KMS-11 (cell line): ENCODE data around the gene RCC1.

ENCODE experiments used
- H2AFZ ChIP-seq: fragments of 200-600 bp; sonication (generic); 2 replicates; pipeline ENCODE4 v1.6.1; 2016; ENCODE audit warnings: antibody characterized with exemption, mixed run types, low read depth
- H3K27ac ChIP-seq: fragments of 200-600 bp; sonication (generic); 2 replicates; pipeline ENCODE4 v1.6.1; 2016; ENCODE audit warnings: mild to moderate bottlenecking, mixed run types
- H3K27me3 ChIP-seq: fragments of 200-600 bp; sonication (generic); 2 replicates; pipeline ENCODE4 v1.6.1; 2017; ENCODE audit warnings: mild to moderate bottlenecking, low read depth, mixed run types, moderate library complexity; ENCODE audit not compliant: insufficient read depth
- H3K36me3 ChIP-seq: fragments of 200-600 bp; sonication (generic); 2 replicates; pipeline ENCODE4 v1.6.1; 2017; ENCODE audit warnings: mild to moderate bottlenecking, mixed run types; ENCODE audit not compliant: insufficient read depth
- H3K4me1 ChIP-seq: fragments of 200-600 bp; sonication (generic); 2 replicates; pipeline ENCODE4 v1.6.1; 2016; ENCODE audit warnings: mild to moderate bottlenecking, low read depth, mixed run types; ENCODE audit not compliant: poor library complexity, severe bottlenecking
- H3K4me2 ChIP-seq: fragments of 200-600 bp; sonication (generic); 2 replicates; pipeline ENCODE4 v1.7.0; 2016; ENCODE audit warnings: mild to moderate bottlenecking, mixed run types
- H3K4me3 ChIP-seq: fragments of 200-600 bp; sonication (generic); IDR thresholded peaks from 2 replicates; pipeline ENCODE4 v1.6.1; 2017; ENCODE audit warnings: low read depth, low read length, mixed read lengths; ENCODE audit not compliant: insufficient read depth
- H3K79me2 ChIP-seq: fragments of 200-600 bp; sonication (generic); 2 replicates; pipeline ENCODE4 v1.6.1; 2016; ENCODE audit warnings: low read depth, mixed run types; ENCODE audit not compliant: insufficient read depth
- H3K9ac ChIP-seq: fragments of 200-600 bp; sonication (generic); 2 replicates; pipeline ENCODE4 v1.6.1; 2016; ENCODE audit warnings: mild to moderate bottlenecking, mixed run types
- H4K20me1 ChIP-seq: fragments of 200-600 bp; sonication (generic); 2 replicates; pipeline ENCODE4 v1.6.1; 2016; ENCODE audit warnings: mild to moderate bottlenecking, mixed run types; ENCODE audit not compliant: insufficient read depth
- TF ChIP-seq, protein P1 (sequence below): fragments of 200-600 bp; sonication (generic); conservative IDR thresholded peaks from 2 replicates; pipeline ENCODE4 v1.6.1; 2017; ENCODE audit warnings: low read depth, mild to moderate bottlenecking, antibody characterized with exemption, low read length, moderate library complexity, mixed read lengths

Gene RCC1

DNA sequence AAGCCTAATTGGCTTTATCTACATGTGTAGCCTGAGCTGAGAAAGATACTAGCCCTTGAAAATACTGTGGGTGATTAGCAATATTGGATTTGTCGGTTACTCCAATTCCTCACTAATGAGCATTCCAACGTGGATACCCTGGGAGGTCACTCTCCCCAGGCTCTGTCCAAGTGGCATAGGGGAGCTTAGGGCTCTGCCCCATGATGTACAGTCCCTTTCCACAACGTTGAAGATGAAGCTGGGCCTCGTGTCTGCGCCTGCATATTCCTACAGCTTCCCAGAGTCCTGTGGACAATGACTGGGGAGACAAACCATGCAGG, 2.6 kb downstream of the RCC1 start:
- Histone ChIP-seq H3K4me1 (peaks cover 56% of the 10 kb centered on the region), H3K9ac (peak overlapping the region; percentile 98), H3K4me3 (no peak overlapping the region), H3K36me3 (peaks cover 28% of the 10 kb centered on the region), H2AFZ (no peak overlapping the region), H3K4me2 (peak overlapping the region; percentile 91), H4K20me1 (peaks cover 19% of the 10 kb centered on the region), H3K27me3 (no peaks in the 10 kb centered on the region), H3K27ac (peak overlapping the region; percentile 96), H3K79me2 (peaks cover 43% of the 10 kb centered on the region)
- TF ChIP-seq, protein P1, sequence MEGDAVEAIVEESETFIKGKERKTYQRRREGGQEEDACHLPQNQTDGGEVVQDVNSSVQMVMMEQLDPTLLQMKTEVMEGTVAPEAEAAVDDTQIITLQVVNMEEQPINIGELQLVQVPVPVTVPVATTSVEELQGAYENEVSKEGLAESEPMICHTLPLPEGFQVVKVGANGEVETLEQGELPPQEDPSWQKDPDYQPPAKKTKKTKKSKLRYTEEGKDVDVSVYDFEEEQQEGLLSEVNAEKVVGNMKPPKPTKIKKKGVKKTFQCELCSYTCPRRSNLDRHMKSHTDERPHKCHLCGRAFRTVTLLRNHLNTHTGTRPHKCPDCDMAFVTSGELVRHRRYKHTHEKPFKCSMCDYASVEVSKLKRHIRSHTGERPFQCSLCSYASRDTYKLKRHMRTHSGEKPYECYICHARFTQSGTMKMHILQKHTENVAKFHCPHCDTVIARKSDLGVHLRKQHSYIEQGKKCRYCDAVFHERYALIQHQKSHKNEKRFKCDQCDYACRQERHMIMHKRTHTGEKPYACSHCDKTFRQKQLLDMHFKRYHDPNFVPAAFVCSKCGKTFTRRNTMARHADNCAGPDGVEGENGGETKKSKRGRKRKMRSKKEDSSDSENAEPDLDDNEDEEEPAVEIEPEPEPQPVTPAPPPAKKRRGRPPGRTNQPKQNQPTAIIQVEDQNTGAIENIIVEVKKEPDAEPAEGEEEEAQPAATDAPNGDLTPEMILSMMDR, result no peak

DNA sequence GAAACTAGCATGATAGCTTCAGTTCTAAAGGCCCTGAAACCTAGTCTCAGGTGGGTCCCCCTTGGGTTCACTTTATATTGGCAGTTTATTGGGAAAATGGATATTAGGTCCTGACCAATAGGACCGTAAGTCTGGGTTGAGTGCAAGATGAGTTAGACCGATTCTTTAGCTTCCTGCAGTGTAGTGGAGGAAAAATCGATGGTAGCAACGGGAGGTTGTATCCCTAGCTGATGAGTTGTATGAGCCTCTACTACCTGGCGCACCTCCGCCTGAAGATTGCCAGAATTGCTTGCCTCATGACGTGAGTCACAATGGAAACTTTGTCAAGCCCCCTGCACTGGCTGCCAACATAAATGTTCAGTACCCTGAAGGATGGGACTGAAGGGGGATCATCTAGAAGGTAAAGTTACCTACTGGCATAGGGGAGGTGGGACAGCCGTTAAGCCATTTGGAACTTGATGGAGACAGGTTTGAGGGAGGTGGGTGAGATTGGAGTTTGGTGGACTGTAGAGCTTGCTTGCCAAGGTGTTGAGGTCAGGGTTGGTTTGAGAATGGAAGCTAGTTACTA, 3.9 kb downstream of the RCC1 start:
- Histone ChIP-seq H3K36me3 (peaks cover 28% of the 10 kb centered on the region), H3K27ac (peak overlapping the region; percentile 96), H3K27me3 (no peaks in the 10 kb centered on the region), H2AFZ (no peak overlapping the region), H3K9ac (peak overlapping the region; percentile 98), H3K4me2 (peak overlapping the region; percentile 91), H4K20me1 (peaks cover 19% of the 10 kb centered on the region), H3K79me2 (peaks cover 43% of the 10 kb centered on the region), H3K4me1 (peaks cover 64% of the 10 kb centered on the region), H3K4me3 (no peak overlapping the region)
- TF ChIP-seq, protein P1, result 0 out of 2 replicates have a peak, but pooled peaks have one; percentile 12

DNA sequence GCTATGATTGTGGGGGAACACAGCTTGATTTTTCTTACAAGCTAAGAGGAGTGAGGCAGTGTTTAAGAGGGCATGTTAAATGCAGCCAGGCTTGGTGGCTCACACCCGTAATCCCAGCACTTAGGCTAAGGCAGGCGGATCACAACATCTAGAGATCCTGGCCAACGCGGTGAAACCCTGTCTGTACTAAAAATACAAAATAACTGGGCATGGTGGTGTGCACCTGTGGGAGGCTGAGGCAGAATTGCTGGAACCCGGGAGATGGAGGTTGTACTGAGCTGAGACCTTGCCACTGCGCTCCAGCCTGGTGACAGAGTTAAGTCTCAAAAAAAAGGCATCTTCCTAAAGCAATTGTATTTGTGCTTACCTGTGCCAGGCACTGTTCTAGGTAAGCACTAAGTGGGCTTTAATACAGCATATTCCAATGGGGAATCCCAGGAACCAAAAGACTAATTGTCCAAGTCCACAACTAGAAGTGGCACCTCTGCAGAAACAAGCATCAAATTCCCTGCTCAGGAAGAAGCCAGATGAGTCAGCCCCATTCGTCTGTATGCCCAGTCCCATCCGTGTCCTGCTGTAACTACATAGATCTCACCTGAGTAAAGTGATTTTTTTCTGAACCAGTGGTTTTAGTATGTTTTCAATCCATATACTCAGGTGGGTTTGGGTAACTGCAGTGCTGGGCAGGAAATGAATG, 4.6 kb downstream of the RCC1 start:
- Histone ChIP-seq H3K36me3 (peaks cover 28% of the 10 kb centered on the region), H3K4me3 (no peak overlapping the region), H4K20me1 (peaks cover 19% of the 10 kb centered on the region), H3K4me2 (no peak overlapping the region; the same call in 1 of the 2 replicates), H3K9ac (peak overlapping the region; percentile 98; the same call in 1 of the 2 replicates), H3K4me1 (peaks cover 71% of the 10 kb centered on the region), H3K79me2 (peaks cover 43% of the 10 kb centered on the region), H2AFZ (no peak overlapping the region), H3K27me3 (no peaks in the 10 kb centered on the region), H3K27ac (peak overlapping the region; percentile 96)
- TF ChIP-seq, protein P1, result 0 out of 2 replicates have a peak, but pooled peaks have one; percentile 3

DNA sequence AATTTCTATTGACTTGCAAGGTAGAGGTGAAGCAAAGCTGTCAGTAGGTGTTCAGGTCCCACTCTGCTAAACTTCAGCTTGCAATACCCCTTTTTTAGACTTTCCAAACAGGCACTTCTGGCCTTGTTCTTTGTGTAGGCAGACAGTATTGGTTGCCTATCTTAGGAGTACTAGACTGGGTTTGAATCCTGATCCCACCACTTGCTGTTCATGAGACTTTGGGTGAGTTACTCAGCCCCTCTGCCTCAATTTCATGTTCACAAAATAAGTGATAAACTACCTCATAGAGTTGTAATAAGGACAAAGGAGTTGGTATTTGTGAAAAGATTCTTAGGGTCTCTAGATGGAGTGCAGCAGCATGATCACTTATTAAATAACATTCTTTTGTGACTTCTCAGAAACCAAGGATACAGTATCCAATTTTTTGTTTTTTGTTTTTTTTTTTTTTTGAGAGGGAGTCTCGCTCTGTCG, 5.2 kb downstream of the RCC1 start:
- H3K4me1 ChIP-seq, result peaks cover 76% of the 10 kb centered on the region
- H4K20me1 ChIP-seq, result peaks cover 19% of the 10 kb centered on the region
- H3K36me3 ChIP-seq, result peaks cover 28% of the 10 kb centered on the region
- TF ChIP-seq, protein P1, result no peak
- H3K9ac ChIP-seq, result peak overlapping the region; percentile 98; the same call in 1 of the 2 replicates
- H3K27me3 ChIP-seq, result no peaks in the 10 kb centered on the region
- no peak overlapping the region; the same call in 1 of the 2 replicates for H3K4me2 ChIP-seq
- no peak overlapping the region for H3K4me3 ChIP-seq
- H3K79me2 ChIP-seq, result peaks cover 41% of the 10 kb centered on the region
- H2AFZ ChIP-seq, result no peak overlapping the region
- H3K27ac ChIP-seq, result peak overlapping the region; percentile 96
